GM21717 (cell line): ENCODE data around the gene UPF1.

Experiments used
- ATAC-seq: cut with Tn5 transposase; IDR thresholded peaks from one replicate; pipeline ENCODE4 v1.9.1; 2021; ENCODE audit warnings: mild to moderate bottlenecking, moderate library complexity; ENCODE audit not compliant: unreplicated experiment

UPF1 gene

DNA sequence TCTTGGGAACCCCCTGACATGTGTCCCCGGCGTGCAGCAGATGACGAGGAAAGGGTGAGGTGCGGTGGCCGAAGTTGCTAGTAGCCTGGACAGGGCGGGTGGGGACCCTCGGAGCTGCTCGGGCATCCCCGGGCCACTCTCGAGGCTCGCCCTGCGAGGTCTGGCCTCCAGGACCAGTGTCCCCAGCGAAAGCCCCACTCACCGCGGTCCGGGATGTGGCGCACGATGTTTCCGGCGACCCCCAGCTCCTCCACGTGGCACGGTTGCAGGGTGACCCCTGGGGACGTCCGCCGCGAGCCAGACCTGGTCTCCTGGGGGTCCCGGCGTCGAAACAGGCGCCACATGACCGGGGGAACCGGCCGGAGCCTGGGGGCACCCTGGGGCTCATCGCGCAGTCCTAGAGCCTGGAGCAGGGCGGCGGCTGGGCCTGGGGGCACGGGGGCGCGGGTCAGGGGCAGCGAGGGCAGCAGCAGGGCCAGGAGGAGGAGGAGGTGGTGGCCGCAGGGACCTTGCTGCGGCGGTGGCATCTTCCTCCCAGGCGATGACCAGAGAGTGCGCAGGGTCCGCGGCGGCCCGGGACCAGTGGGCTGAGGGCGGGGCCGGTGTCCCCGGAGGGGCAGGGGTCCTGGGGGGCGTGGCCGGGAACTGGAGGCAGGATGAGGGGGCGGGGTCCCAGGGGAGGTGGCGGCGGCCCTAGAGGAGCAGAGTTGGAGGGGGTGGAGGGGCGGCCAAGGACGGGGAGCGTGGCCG lies 38.2 kb downstream of the UPF1 start:
- no peak for ATAC-seq

DNA sequence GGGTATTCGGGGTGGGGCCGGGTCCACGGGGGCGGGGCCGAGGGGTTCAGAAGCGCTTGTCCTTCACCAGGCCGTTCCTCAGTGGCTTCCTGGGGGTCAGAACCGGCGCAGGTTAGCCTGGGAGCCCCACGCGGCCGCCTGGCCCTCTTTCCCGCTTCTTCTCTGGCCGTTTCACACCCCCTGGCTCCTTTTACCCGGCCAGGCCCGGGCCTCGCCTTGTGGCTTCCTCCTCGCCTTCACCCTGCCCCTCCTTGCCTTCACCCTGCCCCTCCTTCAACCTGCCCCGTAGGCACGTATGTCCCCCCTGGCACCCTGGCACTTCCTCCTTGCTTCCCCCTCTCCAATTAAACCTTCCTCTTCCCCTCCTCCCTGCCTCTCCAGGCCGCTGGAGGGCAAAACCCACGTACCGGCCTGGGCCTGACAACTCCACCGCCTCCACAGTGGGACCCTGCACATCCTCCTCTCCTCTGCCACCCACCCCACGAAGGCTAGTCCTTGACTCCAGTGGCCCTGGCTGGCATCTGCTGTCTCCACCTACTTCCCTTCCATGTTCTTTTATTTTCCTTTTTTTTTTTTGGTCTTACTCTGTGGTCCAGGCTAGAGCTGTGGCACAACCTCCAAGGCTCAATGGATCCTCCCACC lies 38.9 kb downstream of the UPF1 start:
- no peak for ATAC-seq

DNA sequence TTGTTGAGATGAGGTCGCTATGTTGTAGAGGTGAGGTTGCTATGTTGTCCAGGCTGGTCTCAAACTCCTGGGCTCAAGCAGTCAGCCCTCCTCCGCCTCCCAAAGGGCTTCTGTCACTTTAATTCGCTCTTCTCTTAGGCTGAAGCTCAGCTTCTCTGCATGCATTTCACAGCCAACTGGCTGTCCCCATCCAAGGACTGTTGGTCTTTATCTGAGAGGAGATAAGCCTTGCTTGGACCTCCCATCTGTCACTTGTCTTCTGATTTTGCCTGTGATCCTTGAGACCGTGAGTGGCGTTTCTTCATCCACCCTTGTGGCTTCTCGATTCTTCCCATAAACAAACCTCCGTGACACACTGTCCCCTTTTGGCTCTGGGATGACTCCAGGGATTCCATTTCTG lies 39.8 kb downstream of the UPF1 start:
- ATAC-seq, result no peak

DNA sequence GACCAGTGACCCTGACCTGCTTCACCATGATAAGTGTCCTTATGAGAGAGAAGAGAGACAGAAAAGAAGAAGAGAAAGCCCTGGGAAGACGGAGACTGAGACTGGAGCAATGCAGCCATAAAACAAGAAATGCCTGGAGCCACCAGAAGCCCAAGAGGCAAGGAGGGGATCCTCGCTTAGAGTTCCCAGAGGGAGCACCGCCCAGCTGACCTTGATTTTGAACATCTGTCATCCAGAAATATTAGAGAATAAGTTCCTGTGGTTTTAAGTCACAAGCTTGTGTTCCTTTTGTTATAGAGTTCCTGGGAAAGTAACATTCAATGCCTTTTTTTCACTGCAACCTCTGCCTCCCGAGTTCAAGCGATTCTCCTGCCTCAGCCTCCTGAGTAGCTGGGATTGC lies 44.0 kb downstream of the UPF1 start:
- no peak for ATAC-seq

DNA sequence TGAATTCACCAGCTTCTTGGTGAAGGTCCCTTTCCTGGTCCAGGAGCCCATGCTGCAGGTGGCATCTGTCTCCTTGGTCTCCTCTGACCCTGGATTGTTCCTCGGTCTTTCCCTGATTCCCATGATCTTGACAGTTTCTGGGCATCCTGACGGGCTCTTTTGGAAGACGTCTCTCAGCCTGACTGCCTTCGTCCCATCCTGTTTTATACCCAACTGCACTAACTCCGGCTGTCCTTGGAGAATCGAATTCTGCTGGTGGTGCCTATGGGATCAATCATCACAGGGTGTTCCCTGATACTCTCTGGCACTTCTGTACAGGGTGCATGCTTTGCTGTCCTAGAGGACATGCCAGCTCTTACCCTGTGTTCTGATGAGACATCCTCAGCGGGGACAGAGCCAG lies 45.1 kb downstream of the UPF1 start:
- ATAC-seq, result no peak

DNA sequence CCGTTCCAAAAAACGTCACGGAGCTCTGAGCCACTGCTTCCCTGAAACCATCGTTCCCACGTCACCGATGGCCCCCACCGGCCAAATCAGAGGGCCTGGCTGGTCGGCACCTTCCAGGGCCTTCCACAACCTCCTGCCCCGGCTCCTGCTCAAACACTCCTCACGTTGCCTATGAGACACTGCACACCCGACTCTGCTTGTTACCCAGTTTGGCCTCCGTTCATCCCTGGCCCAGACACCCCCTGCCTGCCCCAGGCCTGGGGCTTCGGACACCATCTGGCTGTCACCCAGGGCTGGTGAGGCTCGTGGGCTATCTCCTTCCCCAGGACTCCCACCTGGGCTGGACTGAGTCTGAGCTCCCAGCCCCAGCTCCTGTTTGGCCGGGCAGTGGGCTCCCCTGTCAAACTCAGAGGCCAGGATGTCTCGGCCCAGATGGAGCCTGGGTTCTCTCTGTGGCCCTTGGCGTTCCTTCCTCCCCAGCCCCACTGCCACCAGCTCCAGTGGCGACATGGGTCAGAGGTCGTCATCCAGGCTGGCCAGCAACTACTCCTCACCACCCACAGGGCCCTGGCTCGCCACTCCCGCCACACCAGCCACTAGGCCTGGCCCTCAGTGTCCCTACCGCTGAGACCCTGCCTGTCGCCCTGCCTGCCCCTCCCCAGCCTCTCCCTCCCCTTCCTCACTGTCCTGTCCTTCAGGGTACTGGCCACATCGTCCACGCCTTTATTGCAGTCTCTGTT lies 46.5 kb downstream of the UPF1 start:
- no peak for ATAC-seq

DNA sequence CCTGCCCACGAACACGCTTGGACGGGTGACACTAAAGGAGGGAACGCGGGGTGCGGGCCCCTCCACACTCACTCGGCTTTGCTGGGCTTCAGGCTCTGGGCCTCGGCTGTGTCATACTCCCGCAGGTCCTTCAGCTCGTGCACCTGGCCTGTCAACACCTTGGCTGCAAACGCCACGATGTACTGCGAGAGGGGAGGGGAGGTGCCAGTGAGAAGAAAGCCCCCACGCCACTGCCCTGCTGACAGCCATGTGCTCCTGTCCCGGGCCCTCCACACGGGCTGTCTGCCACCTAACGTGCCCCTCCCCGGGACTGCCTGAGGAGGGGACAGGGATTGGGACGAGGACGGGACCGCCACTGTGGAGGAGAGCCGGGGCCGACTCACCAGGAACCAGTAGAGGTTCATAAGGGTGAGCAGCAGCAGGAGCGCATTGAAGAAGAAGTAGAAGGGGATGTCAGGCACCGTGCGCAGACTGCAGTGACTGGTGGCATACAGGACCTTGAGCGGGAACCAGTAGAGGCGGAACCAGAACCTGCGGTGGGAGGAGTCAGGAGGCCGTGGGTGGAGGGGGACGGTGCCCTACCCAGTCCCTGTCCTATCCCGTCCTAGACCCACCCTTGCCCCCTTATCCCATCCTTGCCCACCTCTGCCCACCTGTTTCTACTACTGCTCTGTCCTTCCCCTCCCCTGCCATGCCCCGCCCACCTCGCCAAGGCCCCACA lies 47.3 kb downstream of the UPF1 start:
- ATAC-seq, result no peak

DNA sequence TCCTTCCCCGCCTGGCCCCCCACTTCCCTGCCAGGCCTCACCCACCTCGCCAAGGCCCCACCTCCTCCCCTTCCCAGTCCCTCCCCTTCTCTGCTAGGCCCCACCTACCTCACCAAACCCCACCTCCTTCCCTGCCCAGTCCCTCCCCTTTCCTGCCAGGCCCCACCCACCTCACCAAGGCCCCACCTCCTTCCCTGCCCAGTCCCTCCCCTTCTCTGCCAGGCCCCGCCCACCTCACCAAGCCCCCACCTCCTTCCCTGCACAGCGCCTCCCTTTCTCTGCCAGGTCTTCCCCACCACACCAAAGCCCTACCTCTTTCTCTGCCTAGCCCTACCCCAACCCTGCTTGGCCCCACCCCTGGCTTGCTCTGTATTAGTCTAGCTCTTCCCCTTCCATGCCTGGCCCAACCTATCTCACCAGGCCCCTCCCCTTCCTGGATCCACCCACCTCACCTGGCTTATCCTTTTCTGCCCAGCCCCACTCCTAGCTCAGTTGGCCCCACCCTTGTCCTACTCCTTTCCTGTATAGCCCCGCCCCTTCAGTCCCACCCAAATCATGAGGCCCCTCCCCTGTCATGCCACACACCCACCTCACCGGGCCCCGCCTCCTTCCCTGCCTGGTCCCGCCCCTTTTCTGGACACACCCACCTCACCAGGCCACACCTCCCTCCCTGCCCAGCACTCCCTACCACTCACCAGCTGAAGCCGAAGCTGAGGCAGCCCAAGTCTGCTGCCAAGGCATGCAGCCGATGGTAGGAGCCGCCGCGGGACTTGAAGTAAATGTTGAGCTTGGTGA lies 48.0 kb downstream of the UPF1 start:
- ATAC-seq, result no peak

DNA sequence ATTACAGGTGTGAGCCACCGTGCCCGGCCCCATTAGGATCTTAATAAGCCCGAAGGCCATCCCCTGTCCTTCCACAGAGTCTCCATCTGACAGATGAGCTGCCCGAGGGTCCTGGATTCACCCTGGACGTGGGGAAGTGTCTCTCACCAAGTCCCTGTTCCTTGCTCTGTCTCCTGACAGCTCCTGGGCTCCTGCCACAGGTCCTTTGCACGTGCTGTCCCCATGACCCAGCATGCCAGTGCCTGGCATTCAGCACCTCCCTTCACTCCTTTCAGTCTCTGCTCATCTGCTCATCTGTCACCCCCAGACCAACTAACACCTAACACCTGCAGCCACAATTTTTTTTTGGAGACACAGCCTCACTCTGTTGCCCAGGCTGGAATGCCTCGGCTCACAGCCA lies 49.7 kb downstream of the UPF1 start:
- ATAC-seq, result no peak

DNA sequence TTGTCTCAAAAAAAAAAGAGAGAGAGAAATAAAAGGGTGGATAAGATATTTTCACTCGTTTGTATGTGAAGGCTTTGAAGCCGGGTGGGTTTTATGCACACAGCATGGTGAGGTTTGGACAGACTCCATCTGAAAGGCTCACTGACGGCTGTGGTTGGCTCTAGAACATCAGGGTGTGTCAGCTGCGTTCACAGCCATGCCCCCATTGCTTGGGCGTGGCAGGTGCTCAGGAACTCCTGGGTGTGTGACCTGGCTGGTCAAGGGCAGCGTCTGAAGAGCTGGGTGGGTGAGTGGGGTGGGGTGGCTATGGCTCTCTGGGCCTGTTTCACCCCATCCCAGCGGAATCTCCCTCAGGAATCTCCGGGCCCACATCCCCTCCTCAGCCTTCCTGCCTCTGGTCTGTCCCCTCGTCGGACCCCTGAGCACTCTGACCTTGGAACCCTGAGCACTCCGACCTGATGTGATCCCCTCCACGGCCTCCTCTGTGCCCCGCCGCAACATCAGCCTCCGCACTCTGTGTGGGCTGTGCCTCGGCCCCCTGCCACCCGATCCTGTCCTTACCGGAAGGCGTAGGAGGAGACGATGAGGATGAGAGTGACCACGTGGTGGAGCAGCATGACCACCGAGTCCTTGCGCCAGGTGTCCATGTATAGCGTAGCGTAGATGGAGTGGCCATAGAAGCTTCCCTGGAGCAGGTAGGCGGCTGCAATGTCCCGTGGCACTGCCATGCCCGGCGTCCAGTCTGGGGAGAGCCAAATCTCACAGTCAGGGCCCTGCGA lies 52.0 kb downstream of the UPF1 start:
- no peak for ATAC-seq

DNA sequence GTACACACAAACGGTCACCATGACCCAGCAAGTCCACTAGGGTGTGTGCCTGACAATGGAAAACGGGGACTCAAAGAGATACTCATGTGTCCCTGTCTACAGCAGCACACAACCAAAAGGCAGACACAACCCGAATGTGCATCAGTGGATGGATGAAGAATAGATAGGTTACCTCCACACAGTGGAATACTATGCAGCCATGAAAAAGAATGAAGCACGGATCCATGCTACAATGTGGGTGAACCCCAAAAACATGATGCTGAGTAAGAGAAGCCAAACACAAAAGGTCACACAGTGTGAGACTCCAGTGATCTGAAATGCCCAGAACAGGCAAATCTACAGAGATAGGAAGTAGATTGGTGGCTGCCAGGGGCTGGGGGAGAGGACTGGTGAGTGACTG lies 55.2 kb downstream of the UPF1 start:
- ATAC-seq, result no peak

DNA sequence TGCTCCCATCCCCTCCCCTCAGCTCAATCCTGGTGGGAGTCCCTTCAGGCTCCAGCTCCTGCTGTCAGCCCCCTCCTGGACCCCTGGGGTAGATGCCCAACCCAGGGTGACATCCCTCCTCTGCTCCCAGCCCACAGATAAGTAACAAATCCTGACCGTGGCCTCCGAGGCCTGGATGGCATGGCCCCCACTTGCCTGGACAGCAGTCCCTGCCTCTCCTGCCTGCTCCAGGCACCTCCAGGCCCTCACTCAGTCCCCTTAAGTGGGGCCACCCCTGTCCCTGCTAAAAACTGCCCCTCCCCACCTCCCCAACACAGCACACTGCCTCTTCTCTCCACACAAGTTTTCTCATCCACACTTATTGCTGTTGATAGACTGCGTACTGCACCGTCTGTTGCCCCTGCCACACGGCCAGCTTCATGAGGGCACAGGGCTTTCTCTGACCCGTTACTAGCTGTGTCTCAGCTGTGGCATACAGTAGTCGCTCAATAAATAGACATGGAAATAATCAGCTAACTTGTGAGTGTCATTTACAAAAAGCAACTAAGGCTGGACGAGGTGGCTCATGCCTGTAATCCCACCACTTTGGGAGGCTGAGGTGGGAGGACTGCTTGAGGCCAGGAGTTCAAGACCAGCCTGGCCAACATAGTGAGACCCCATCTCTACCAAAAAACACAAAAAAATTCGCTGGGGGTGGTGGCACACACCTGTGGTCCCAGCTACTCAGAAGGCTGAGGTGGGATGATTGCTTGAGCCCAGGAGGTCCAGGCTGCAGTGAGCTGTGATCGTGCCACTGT lies 58.4 kb downstream of the UPF1 start:
- ATAC-seq, result no peak

DNA sequence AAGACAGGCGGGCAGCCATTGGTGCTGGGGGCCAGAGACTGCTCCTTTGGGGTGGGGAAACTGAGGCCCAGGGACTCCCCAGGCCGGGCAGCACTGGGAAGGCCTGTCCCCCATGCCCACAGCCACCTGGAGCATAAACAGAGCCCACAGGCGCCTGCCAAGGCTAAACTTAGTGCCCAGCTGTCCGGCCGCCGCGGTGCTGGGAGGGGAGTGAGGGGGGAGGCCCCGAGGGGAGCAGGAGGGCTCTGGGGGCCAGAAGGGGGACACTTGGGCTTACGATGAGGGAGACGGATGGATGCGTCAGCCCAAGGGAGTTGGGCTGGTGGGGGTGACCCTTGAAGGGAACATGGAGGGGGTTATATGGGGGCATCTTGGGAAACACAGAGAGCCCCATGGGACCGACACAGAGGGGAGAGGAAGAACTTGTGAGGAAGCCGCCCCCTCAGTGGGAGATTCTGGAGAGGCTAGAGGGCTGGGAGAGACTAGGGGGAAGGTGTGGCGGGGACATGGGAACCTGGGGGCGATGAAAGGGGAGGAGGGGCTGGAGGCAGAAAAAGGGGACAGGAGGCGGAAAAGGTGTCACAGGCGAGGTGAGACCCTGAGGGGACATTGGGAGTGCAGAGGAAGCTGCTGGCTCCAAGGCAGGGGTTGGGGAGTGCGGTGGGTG lies 62.0 kb downstream of the UPF1 start:
- no peak for ATAC-seq

DNA sequence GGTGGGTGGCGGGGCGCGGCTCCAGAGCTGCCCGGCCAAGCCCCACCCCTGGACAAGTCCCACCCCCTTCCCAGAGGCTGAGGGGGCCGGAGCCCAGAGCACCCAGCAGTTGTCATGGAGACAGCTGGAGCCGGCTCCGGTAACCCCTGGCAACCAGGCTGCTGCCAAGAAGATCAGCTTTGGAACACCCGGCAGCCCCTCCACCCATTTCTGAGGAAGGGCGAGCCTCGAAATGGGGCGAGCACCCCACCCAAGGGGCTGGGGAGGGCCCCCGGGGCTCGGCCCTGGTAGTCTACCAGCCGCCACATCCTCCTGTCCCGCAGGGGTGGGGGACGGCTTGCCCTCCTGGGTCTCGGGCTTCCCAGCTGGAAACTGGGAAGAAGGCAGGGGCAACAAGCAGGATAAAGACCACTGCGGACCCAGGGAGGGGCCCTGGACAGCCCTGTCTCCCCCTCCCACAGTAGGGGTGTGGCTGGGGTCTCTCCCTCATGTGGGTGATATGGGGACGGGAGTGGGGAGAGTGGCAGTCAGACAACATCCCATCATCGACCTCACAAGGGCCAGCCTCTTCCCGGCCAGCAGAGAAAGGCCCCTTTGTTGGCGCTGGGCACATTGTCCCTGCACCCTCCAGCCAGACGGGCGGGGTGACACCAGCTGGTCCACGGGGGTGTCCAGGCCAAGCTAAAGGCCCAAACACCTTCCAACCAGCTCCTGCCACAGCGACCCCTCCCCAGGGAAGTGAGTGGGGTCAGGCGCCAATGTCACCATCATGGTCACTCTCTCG lies 62.7 kb downstream of the UPF1 start:
- no peak for ATAC-seq

DNA sequence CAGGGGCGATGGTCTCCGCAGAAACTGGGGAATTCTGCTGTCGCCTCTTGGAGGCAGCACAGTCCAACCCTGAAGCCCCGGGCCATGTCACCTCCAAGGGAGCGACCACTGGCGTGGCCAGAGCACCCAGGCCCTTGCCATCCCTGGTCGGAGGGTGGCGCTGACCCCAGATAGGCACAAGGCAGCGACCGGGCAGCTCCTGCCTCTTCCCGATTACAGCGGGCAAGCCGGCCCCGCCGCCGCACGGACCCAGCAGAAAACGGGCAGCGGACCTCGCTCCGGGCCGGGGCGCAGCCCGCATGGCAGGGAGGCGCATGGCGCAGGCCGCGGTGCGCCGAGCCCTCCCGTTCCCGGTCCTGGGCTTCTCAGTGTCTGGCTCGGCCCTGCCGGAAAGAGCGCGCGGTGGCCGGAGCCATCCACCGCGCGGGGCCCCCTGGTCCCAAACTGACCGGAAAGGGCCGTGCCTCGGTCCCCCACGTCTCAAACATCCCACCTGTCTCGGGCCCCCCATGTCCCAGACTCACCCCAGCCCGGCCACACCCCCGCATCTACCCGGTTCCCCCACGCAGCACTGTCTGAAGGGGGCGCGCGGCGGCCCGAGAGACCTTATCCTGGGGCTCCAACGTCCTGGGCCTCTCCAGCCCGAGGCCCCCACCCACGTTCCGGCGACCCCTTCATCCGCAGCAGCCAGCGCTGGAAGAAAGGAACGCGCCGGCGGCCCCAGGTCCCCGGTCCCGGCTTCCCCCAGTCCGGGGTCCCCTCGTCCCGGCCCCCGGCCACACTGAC lies 63.5 kb downstream of the UPF1 start:
- no peak for ATAC-seq

DNA sequence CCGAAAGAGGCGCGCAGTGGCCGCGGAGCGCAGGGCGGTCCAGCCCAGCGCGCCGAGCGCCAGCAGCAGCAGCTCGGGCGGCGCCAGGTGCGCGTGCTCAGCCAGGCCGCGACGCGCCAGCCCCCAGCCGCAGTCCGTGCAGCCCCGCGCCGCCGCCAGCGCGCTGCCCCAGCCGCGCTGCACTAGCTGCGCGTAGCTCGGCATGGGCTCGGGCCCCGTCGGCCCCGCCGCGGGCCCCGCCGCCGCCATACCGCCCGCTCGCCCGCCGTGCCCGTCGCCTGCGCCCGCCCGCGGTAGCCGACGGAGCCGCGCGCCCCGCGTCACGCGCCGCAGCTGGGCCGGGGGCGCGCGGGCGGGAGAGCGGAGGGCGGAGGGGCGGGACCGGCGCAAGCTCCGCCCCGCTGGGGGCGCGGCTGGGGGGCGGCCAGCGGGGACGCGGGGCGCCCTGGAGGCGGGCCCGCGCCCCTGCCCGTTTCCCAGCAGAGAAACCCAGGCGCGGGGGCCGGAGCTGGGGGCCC lies 64.1 kb downstream of the UPF1 start, which contains the start of gene CERS1:
TSS of gene CERS1 (minus strand) at position 335 of the 518 bp plus-strand sequence. CDS start at position 249, 86 bp downstream.
- ATAC-seq, result no peak

DNA sequence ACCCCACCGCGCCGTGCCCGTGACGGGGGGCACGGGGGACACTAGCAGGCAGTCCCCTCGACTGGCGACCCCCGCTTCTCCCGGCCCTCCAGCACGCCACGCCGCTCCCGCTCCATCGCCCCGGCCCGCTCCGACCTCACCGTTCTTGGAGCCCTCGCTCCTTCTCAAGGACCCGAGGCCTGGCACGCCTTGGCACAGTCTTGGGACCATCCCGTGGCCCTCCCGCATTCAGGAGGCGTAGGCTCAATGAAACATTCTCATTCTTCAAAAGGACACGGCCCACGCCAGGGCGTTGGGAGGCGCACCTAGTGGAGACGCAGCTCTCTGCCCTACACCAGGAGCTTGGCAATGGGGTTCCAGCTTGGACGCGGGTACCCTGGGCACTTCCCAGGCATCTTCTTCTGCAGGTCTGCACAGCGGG lies 64.7 kb downstream of the UPF1 start:
- ATAC-seq, result no peak
